ENCODE data around the gene DYRK1B. TPM values are rescaled to one million over a fixed set of nuclear protein-coding genes. Genes with fewer than 3 reads are reported as not detected.

Gene DYRK1B
- total RNA-seq, 4 donors from 2014 or later, result 4.9 to 15.6 (median 8.7) TPM

DNA sequence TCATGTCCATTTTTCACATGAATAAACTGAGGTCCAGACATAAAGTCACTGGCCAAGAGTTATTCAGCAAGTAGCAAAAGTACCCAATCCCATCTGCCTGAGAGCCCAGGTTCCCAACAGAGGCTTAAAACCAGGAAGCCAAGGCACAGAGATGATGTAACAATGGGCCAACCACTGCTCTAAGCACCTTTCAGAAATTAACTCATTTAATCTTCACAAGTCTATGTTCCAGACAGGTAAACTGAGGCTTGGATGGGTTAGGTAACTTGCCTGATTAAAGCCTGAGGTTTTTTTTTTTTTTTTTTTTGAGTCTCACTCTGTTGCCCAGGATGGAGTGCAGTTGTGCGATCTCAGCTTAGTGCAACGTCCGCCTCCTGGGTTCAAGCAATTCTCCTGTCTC is 4.0 kb upstream of the DYRK1B start:
- no peak for TF ChIP-seq CTCF (IDR thresholded peaks at IDR 0.05; ENCODE audit: low read depth)

- no peak for TF ChIP-seq CTCF (IDR thresholded peaks at IDR 0.05; ENCODE audit: low read depth)
Measured at GRCh38 chr19:39834287-39834841, 402 bp upstream of the DYRK1B start.

- no peak for TF ChIP-seq CTCF (IDR thresholded peaks at IDR 0.05; ENCODE audit: low read depth)
Measured at GRCh38 chr19:39833160-39833463, 850 bp downstream of the DYRK1B start.

GRCh38 chr19:39832341-39833083 is 1.4 kb downstream of the DYRK1B start:
- TF ChIP-seq CTCF (IDR thresholded peaks at IDR 0.05; ENCODE audit: low read depth), result no peak

DNA sequence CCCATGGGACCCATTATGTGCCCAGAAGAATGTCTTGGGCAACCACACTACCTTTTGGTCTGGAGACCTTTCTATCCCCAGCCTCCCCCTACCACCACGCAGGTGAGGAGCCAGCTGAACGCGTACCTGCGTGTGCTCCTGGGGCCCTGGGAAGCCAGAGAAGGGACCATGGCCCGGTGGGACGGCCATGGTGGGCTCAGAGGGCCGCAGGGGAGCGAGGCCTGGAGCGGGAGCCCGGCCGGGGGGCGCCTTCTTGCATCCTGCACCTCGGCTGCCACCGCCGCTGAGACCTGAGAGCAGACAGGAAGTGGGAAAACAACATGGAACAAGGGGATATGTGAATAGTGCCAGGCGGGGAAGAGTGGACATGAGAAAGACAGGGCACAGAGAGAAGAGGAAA is 2.3 kb downstream of the DYRK1B start:
- no peak for TF ChIP-seq CTCF (IDR thresholded peaks at IDR 0.05; ENCODE audit: low read depth)

DNA sequence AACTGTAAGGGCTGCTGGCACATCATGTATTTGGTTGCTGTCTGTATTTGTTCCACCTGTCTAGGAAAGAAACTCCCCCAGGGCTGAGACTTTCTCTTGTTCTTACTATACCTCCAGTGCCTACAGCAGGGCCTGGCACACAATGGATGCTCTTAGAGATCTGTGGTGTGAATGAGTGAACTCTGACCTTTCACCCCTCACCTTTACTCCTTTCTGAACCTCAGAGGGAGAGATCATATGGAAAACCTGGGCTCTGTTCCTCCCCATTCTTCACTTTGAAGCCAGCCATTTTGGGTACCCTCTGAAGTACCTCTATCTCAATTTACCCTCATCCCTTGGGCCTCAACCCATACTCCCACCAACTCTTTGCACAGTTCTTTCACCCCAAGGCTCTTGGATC is 3.1 kb downstream of the DYRK1B start:
- no peak for TF ChIP-seq CTCF (IDR thresholded peaks at IDR 0.05; ENCODE audit: low read depth)

DNA sequence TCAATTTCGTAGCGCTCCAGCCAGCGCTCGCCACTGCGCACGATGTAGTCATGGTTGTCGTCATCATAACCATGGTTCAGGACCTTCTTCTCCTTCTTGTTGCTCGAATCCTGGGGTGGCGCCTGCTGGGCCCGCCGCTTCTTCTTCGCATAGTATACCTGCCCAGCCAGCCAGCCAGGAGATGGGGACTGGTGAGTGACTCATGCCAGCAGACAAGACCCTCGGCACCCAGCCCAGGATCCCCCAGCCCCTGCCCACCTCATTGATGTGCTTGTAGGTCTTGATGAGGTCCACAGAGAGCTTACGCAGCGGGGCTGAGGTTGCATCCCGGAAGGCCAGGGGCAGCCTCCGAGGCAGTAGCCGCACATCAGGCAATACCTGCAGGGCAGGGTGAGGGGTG is 3.6 kb downstream of the DYRK1B start:
- TF ChIP-seq CTCF (IDR thresholded peaks at IDR 0.05; ENCODE audit: low read depth), result no peak
